NCI-H345 (cell line): ENCODE data around the gene MYH9.
"Not testable (repeated sequence)": the region's sequence is repeated elsewhere in the genome, so short reads cannot be mapped to it uniquely, and the experiment has no call there.

Source experiments
- DNase-seq: peaks from one replicate; lab custom pipeline; 2025; lab: John Stamatoyannopoulos, UW

Gene MYH9

DNA sequence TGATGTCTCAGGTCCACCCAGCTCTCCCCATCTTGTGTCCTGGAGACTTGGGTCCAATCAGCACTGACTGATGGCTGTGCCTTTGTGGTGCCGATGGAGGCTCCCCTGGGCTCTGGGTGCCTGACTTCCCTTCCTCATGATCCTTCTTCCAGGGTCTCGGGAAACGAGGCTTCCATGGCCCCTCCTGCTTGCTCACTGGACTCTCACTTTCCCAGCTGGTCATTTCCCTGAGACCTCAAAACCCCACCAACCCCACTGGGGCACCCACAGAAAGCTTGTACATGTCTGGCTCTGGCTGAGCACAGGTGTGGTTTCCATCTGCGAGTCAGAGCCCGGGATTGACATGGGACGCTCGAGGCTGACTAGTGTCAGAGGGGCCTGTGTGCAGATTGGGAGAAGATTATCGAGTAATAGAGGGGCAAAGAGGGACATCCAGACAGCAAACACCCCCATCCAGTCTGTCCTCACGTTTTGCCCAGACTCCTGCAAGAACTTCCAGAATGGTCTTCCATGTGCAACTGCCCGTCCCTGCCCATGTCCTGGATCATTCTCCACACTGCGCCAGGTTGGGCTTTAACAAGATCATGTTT, 119.8 kb downstream of the MYH9 start:
- DNase-seq: no peak

DNA sequence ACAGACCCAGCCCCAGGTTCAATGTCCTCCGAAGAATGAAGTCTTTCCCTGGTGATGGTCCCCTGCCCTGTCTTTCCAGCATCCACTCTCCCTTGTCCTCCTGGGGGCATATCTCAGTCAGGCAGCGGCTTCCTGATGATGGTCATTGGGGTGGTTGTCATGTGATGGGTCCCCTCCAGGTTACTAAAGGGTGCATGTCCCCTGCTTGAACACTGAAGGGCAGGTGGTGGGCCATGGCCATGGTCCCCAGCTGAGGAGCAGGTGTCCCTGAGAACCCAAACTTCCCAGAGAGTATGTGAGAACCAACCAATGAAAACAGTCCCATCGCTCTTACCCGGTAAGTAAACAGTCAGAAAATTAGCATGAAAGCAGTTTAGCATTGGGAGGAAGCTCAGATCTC, 120.7 kb downstream of the MYH9 start:
- DNase-seq: no peak

GRCh38 chr22:36263886-36264664, 123.7 kb downstream of the MYH9 start:
- peak; percentile 23 for DNase-seq

- not testable (repeated sequence) for DNase-seq
Measured at GRCh38 chr22:36263216-36263673, 124.5 kb downstream of the MYH9 start.

DNA sequence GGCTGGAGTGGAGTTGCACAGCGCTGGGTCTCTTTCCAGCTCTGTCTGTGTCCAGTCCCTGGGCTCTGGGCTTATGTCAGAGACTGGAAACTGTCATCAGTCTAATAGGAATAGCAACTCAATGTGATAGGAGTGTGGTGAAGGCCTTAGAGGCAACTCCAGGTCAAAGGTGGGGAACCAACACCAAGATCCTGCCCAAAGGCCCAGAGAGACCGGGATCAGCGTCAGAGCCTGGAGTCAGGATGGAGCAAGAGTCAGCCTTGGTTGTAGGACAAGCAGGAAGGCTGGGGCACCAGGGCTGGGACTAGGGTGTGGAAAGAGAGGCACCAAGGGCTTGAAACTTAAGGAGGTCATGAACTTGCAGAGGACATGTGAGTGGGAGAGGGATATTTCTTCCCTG, 125.5 kb downstream of the MYH9 start:
- DNase-seq: not testable (repeated sequence)

DNA sequence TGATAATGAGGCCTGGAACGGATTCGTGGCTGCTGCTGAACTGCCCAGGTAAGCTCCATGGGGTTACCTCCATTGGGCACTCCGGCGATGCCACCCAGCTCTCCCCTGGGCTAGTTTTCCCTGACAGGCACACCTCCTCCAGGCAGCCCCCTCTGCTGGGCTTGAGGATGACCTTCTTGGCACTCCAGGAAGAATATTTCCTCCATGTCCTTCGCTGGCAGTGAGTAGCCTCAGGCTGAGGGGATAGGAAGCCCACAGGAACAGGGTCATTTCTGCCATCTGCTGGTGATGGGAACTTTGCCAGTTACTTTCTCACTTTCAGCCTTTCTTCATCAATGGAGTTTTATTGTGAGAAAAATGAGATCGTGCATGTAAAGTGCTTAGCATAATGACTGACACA, 126.1 kb downstream of the MYH9 start:
- not testable (repeated sequence) for DNase-seq

- no peak for DNase-seq
Measured at GRCh38 chr22:36259615-36260300, 128.0 kb downstream of the MYH9 start.

- no peak for DNase-seq
Measured at GRCh38 chr22:36258701-36259614, 128.8 kb downstream of the MYH9 start.

DNA sequence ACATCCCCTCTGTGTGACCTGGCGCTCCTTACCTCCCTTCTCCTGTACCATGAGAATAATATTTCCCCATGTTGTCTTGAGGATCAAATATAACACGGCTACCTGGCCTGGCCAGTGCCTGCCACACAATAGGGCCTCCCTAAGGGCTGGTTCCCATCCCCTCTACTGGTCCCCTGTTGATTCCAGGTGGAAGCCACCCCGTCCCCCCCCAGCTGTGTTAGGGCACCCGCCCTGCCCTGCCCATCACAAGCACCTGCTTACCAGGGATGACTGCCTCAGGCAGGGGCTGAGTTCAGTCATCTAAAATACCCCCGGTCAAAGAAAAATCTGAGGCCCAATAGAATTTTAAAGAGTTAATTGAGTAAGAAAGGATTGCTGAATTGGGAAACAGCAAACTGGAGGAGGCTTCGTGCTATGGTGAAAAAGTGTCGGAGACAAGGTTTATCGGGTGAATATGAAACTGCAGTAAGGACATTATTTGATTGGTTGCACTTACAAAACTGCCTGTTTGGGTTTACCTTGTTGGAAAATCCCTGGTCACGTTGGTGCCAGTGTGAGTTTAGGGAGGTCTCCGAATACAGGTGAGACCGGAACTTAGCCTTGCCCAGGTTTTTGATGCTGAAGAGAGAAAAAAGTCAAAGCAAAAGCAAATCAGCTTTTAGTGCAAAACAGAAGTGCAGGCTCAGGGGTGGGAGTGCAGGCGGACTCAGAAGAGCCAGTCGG, 129.7 kb downstream of the MYH9 start:
- no peak for DNase-seq

- DNase-seq: no peak
Measured at GRCh38 chr22:36257308-36257707, 130.5 kb downstream of the MYH9 start.

DNA sequence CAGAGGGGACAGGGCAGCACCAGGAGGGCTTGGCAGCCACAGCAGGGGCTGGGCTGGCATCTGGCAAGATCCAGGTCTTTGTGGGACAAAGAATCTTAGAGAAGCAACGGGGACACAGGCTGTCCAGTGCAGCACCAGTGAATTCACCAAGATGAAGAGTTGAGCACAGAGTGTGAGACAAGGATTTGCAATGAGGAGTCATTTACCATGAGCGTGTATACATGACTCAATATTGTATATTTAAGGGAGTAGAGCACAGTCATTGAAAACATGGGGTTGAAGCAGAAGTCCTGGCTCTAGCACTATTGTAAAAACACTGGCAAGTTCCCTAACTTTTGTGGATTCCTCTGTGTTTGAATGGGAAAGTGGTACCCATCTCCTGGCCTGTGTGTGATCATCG, 131.3 kb downstream of the MYH9 start:
- no peak for DNase-seq

GRCh38 chr22:36255572-36255971, 132.2 kb downstream of the MYH9 start:
- not testable (repeated sequence) for DNase-seq

GRCh38 chr22:36253523-36254490, 134.0 kb downstream of the MYH9 start:
- DNase-seq: peak; percentile 30

- DNase-seq: no peak
Measured at GRCh38 chr22:36252754-36253522, 134.8 kb downstream of the MYH9 start, which contains the start of gene APOL1. TSS of gene APOL1 (plus strand) at chr22:36253133. CDS start at chr22:36254956, 1,823 bp downstream.

DNA sequence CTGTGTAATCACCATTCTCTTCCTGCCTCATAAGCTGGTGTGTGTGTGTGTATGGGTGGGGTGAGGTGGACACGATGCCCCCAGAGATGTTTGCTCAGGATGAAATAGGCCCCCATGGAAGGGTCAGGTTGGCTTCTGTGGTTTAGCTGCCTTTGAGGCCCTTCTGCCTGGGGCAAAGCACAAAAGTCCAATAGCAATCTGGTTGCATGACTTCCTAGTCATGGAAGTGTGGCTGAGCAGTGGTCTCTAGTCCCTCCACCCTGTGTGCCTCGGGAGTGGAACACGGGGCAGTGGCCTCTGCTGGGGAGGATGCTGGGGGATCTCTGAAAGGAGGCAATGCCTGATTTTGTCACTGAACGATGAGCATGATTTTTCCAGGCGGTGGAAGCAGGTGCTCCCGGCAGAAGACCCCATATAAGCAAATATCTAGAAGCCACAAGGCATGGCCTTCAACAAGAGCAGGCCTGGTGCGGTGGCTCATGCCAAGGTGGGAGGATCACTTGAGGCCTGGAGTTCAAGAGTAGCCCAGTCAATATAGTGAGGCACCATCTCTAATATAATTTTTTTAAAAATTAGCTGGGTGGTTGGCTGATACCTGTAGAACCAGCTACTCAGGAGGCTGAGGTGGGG, 135.7 kb downstream of the MYH9 start:
- not testable (repeated sequence) for DNase-seq

DNA sequence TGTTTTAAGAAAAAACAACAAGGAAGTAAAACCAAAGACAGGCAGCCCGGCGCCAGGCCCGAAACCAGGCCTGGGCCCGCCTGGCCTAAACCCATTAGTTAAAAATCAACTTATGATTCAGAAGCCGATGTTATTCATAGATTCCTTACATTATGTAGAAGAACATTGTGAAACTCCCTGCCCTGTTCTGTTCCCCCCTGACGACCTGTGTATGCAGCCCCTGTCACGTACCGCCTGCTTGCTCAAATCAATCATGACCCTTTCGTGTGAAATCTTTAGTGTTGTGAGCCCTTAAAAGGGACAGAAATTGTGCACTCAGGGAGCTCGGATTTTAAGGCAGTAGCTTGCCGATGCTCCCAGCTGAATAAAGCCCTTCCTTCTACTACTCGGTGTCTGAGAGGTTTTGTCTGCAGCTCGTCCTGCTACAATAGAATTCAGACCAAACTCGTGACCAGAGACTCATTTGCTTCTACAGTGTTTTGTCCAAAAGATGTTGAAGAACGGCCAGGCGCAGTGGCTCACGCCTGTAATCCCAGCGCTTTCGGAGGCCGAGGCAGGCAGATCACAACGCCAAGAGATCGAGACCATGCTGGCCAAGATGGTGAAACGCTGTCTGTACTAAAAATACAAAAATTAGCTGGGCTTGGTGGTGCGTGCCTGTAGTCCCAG, 137.3 kb downstream of the MYH9 start:
- not testable (repeated sequence) for DNase-seq

GRCh38 chr22:36249160-36249559, 138.6 kb downstream of the MYH9 start:
- DNase-seq: no peak

DNA sequence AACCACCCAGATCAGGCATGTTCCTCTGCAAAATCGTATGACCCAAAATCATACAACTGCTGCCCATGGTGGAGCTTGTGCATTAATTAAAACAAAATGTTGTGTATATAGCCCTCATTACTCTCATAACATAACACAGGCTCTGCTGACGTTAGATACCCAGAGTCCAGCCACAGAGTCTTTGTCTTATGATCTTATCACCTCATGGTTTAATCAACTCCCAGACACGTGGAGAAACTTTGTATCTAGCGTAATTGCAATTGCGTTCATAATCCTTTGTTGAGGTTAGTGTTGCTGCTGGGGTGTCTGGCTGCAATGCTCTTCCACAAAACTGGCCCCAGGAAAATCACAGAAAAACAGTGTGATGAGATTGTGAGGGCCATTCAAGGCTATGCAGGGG, 139.8 kb downstream of the MYH9 start:
- DNase-seq: no peak
